G401 (cell line): Measurements from ENCODE around the gene INPP4B. TPM values are rescaled to one million over a fixed set of nuclear protein-coding genes. Genes with fewer than 3 reads are reported as not detected.

Source experiments
- DNase-seq: peaks from one replicate; pipeline ENCODE4 v3.0.0-alpha.2; 2015; ENCODE audit warnings: low spot score
- in situ Hi-C: cut with HindIII; loops from 2 replicates; pipeline ENCODE4 v1.10.0; 2016; ENCODE audit warnings: low sequenced_read_pairs, mixed read lengths
- total RNA-seq: library from RNA; depleted of rRNA; stranded (reverse); fragments of >200 nt; shearing (Covaris generic); gene quantifications from 2 replicates; pipeline ENCODE4 v1.2.3, GENCODE V29; 2014

The INPP4B gene
- total RNA-seq, 1 experiment from 2014 or later = 70.7 TPM

GRCh38 chr4:142312391-142312790 is 533.7 kb downstream of the INPP4B start:
- no peak for DNase-seq
- in situ Hi-C loops = no loop called here

- DNase-seq = no peak
- in situ Hi-C loops = no loop called here
These were observed 534.2 kb downstream of the INPP4B start for GRCh38 chr4:142311916-142312315.

GRCh38 chr4:142309772-142310171 is 536.3 kb downstream of the INPP4B start:
- in situ Hi-C loops = no loop called here
- DNase-seq = no peak

- in situ Hi-C loops = no loop called here
- DNase-seq = no peak
These were observed 538.2 kb downstream of the INPP4B start for GRCh38 chr4:142307857-142308256.

GRCh38 chr4:142297313-142297712 is 548.8 kb downstream of the INPP4B start:
- in situ Hi-C loops = no loop called here
- DNase-seq = no peak

GRCh38 chr4:142293536-142293935 is 552.6 kb downstream of the INPP4B start:
- in situ Hi-C loops = no loop called here
- no peak for DNase-seq

GRCh38 chr4:142292231-142292630 is 553.9 kb downstream of the INPP4B start:
- no peak for DNase-seq
- in situ Hi-C loops = no loop called here

GRCh38 chr4:142291299-142292050 is 554.6 kb downstream of the INPP4B start:
- in situ Hi-C loops = no loop called here
- DNase-seq = no peak

- in situ Hi-C loops = no loop called here
- DNase-seq = no peak
These were observed 558.7 kb downstream of the INPP4B start for GRCh38 chr4:142287371-142287770.

- no peak for DNase-seq
- in situ Hi-C loops = no loop called here
These were observed 560.9 kb downstream of the INPP4B start for GRCh38 chr4:142285222-142285583.

GRCh38 chr4:142284402-142285221 is 561.5 kb downstream of the INPP4B start:
- DNase-seq = no peak
- in situ Hi-C loops = no loop called here

- DNase-seq = no peak
- in situ Hi-C loops = no loop called here
These were observed 563.1 kb downstream of the INPP4B start for GRCh38 chr4:142282870-142283431.

GRCh38 chr4:142281999-142282398 is 564.1 kb downstream of the INPP4B start:
- no peak for DNase-seq
- in situ Hi-C loops = no loop called here

GRCh38 chr4:142278663-142279062 is 567.4 kb downstream of the INPP4B start:
- DNase-seq = no peak
- in situ Hi-C loops = no loop called here

- DNase-seq = no peak
- in situ Hi-C loops = no loop called here
These were observed 567.9 kb downstream of the INPP4B start for GRCh38 chr4:142278171-142278570.

GRCh38 chr4:142274137-142274536 is 572.0 kb downstream of the INPP4B start:
- no peak for DNase-seq
- in situ Hi-C loops = no loop called here

- no peak for DNase-seq
- in situ Hi-C loops = no loop called here
These were observed 573.6 kb downstream of the INPP4B start for GRCh38 chr4:142272452-142272851.

GRCh38 chr4:142271832-142272231 is 574.3 kb downstream of the INPP4B start:
- no peak for DNase-seq
- in situ Hi-C loops = no loop called here

GRCh38 chr4:142267101-142267500 is 579.0 kb downstream of the INPP4B start:
- no peak for DNase-seq
- in situ Hi-C loops = no loop called here

- DNase-seq = no peak
- in situ Hi-C loops = no loop called here
These were observed 580.2 kb downstream of the INPP4B start for GRCh38 chr4:142265946-142266345.
